Measurements from ENCODE around the gene PSMF1.

The PSMF1 gene

DNA sequence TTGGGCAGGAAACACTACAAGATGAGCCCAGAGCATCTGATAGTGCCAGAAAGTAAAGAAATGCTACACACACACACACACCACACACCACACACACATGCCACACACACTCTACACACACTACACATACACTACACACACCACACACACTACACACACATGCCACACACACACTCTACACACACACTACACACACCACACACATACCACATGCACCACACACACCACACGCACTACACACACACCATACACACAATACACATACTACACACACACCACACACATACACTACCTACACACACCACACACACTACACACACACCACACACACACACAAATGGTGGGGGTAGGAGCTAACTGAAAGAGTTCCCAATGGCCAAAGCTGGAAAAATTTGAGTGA, 69.9 kb downstream of the PSMF1 start:
- no peak for DNase-seq

- DNase-seq = no peak
These were observed 71.4 kb downstream of the PSMF1 start for GRCh38 chr20:1189827-1190226.

DNA sequence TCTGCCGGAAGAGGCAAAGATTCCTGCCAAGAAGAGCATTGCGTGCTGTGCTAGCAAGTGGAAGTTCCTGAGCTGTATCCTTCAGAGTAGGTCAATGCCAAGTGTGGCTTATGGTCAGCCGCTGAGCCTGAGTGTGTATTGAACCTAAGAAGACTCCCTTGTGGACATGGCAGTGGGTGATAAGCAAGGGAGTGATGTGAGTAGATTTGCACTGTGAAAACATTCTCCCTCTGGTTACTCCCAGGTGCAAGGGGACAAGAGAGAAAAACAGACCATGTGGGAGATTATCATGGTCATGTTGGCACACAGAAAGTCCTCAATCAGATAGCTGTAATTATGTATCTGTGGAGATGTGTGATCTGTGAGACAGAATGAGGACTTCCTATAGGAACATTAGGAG, 72.4 kb downstream of the PSMF1 start:
- no peak for DNase-seq

DNA sequence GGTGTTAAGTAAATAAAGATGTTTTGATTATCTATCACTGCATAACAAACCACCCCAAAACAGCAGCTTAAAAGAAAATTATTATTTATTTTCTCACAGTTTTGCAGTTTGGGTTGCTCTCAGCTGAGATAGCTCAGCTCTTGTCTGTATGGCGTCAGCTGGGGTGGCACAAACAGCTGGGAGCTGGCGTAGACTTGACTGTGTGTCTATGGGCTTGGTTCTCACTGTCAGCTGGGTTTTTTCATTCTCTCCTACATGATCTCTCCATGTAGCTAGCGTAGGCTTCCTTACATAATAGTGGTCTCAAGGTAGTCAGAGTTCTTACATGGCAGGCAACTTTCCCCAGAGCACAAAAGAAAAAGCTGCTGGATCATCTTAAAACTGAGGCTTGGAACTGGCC, 72.9 kb downstream of the PSMF1 start:
- no peak for DNase-seq

DNA sequence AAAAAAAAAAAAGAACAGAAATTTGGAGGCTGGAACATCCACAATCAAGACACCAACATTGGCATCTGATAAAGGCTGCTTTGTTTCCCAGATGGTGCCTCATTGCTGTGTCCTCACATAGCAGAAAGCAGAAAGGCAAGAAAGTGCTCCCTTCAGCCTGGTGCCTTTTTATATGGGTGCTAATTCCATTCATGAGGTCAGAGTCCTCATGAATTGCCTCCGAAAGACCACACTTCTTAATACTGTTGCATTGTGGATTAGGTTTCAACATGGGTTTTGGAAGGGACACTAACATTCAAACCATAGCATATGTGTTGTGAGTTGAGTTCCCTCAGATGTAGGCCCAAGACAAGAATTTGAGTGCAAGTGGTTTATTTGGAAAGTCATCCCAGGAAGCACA, 76.8 kb downstream of the PSMF1 start:
- no peak for DNase-seq

- no peak for DNase-seq
These were observed 78.2 kb downstream of the PSMF1 start for GRCh38 chr20:1196634-1197033.

GRCh38 chr20:1197801-1198200, 79.4 kb downstream of the PSMF1 start:
- no peak for DNase-seq

- DNase-seq = no peak
These were observed 80.3 kb downstream of the PSMF1 start for GRCh38 chr20:1198751-1199150.

- DNase-seq = no peak
These were observed 80.9 kb downstream of the PSMF1 start for GRCh38 chr20:1199212-1199873.

DNA sequence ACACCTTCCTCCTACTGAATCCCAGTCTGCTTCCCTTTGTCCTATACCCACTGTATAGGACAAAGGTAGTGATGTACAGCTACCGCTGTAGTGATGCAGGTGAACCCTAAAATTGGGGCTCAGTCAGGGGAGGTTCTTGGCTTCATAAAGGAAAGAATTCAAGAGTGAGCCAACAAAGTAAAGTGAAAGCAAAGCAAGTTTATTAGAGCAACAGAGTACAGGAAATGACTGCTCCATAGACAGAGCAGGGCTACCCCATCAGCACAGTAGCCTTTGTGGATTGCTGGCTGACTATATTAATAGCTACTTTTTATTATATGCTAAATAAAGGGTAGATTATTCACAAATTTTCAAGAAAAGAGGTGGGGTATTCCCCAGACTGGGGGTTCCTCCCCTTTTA, 81.6 kb downstream of the PSMF1 start:
- no peak for DNase-seq

DNA sequence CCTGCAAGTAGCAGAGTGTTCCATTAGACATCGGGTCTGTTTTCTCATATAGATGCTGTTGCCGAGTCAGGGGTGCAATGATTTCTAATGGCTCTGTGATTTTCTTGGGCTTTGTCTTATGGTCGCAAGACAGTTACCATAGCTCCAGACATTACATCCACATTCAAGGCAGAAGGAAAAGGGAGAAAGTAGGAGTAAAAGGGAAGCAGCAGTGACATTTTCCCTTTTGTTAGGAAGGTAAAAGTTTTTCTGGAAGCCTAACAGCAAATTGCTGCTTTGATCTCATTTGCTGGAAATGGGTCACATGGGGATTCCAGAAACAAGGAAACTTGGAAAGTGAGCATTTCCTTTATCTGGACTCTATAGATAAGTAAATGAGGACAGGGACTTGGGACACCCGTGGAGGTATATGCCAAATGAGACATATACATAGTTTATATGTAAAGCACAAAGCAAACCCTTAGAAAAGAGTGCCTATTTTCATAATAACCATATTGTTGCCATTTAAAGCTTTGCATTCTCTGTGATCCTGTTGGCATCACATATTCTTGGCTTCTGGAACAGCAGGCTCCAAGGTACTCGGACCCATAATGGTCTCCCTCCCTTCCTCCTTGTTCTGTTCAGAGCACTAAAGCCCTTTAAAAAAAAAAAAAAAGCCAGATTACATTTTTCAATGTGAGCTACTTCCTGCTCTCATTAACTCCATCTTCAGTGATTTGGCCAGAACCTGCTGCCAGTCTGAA, 84.5 kb downstream of the PSMF1 start, which contains the start of gene C20orf202:
Gene C20orf202 (plus strand): TSS at position 693 of the 743 bp plus-strand sequence. CDS start 132 bp downstream, outside the sequence.
- no peak for DNase-seq

DNA sequence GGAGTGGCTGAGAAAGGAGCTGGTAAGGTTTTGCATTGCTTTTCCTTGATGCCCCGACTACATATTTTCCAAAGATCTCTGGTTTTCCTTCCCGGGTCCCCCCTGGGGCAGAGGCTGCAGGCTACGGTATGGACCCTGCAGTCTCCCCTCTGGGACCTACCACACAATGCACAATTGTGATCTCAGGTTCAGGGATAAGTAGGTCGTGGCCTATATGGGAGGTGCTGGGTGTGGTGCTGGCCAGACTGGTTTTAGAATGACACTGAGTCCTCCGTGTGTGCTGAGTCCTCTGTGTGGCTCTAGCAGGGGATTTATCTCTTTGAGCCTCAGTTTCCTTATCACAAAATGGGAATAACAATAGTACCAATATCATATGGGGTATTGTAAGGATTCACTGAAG, 85.2 kb downstream of the PSMF1 start:
- no peak for DNase-seq

DNA sequence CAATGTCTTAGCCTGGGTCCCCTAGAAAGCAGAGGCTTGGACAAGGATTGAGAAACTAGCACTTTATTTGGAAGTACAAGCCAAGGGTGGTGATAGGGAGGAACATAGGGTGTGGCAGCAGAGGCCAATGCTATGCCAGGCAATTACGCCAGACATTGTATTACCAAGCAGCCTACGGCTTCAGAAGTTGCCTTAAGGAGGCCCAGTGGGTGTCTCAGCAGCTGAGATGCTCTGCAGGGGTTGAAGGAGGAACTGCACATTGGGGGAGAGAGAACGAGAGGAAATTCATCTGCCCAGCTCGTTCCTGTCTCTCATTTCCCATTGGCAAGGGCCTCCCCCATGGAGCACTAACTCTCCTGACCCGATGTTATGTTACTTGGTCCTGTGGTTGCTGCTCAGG, 85.7 kb downstream of the PSMF1 start:
- no peak for DNase-seq

GRCh38 chr20:1204576-1204975, 86.2 kb downstream of the PSMF1 start:
- no peak for DNase-seq

- no peak for DNase-seq
These were observed 87.4 kb downstream of the PSMF1 start for GRCh38 chr20:1205802-1206201.

GRCh38 chr20:1206366-1207148, 88.2 kb downstream of the PSMF1 start:
- no peak for DNase-seq

DNA sequence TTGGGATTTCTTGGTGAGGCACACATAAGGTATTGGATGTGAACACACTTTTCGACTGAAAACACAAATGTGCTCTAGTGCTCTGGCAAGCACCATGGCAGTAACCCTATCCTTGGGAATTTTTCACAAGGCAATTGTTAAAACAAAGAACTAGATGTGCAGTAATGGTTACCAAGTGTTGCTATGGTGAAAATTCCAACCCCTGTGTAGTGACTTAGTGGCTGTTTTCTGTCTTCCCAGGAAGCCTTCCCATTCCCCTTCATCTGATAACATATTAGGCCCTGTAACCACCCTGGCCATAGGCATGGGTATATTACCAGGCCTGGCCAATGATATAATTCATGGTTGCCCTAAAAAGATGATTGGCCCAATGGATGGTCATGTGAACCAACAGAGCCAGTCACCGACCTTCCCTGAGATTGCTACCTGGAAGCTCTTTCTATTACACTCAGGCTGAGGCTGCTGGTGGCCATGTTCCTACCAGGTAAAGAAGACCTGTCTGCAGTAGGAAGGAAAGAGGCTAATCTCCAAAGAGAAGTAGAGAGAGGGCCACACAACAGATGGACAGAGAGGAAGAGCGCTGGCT, 89.0 kb downstream of the PSMF1 start:
- no peak for DNase-seq

- no peak for DNase-seq
These were observed 91.3 kb downstream of the PSMF1 start for GRCh38 chr20:1209447-1210387.

DNA sequence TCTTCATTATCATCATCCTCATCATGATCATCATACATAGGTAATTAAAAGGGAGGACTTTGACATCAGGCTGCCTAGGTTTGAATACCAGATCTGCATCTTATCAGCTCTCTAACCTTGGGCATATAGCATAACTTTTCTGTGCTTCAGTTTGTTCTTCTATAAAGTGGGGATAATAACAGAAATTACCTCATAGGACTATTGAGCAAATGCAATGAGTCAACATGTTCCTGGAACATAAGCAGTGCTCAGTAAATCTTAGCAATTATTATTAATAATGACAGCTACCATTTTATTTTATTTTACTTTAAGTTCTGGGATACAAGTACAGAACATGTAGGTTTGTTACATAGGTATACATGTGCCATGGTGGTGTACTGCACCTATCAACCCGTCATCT, 92.1 kb downstream of the PSMF1 start:
- DNase-seq = no peak

- DNase-seq = no peak
These were observed 93.6 kb downstream of the PSMF1 start for GRCh38 chr20:1212023-1212422.
